Naive B cell (primary cell): Measurements from ENCODE around the gene NPHP3. TPM values are rescaled to one million over a fixed set of nuclear protein-coding genes. Genes with fewer than 3 reads are reported as not detected.
"Not testable (repeated sequence)": the region's sequence is repeated elsewhere in the genome, so short reads cannot be mapped to it uniquely, and the experiment has no call there.

Experiments used
- ATAC-seq, 2 donors: fragments of 150-1000 bp; cut with Tn5 transposase; 2 replicates each; pipeline ENCODE4 v1.10.0; 2021; ENCODE audit warnings: low read depth in 2 of 2, mild to moderate bottlenecking in 2 of 2, moderate library complexity in 2 of 2
- DNase-seq: peaks from one replicate; pipeline ENCODE4 v3.0.0; 2022
- H3K27ac Mint-ChIP-seq, 6 donors: one replicate each; pipeline ENCODE4 v1.8.0; 2020 to 2022; ENCODE audit warnings: mild to moderate bottlenecking in 6 of 6, mixed read lengths in 6 of 6, moderate library complexity in 5 of 6, inconsistent platforms in 2 of 6
- H3K27me3 Mint-ChIP-seq, 3 donors: one replicate each; pipeline ENCODE4 v1.8.0; 2021 to 2022; ENCODE audit warnings: mixed read lengths in 3 of 3, mild to moderate bottlenecking in 1 of 3
- H3K36me3 Mint-ChIP-seq, 2 donors: one replicate each; pipeline ENCODE4 v1.8.0; 2020 to 2022; ENCODE audit warnings: mixed read lengths in 2 of 2, inconsistent platforms in 1 of 2, mild to moderate bottlenecking in 1 of 2
- H3K4me1 Mint-ChIP-seq, 3 donors: one replicate each; pipeline ENCODE4 v1.8.0; 2020 to 2022; ENCODE audit warnings: mixed read lengths in 3 of 3, inconsistent platforms in 1 of 3, mild to moderate bottlenecking in 1 of 3, moderate library complexity in 1 of 3
- H3K4me3 Mint-ChIP-seq, 8 donors: one replicate each; pipeline ENCODE4 v1.8.0; 2020 to 2022; ENCODE audit warnings: mild to moderate bottlenecking in 8 of 8, mixed read lengths in 8 of 8, moderate library complexity in 8 of 8, inconsistent platforms in 2 of 8
- H3K9me3 Mint-ChIP-seq, 7 donors: one replicate each; pipeline ENCODE4 v1.8.0; 2020 to 2022; ENCODE audit warnings: mixed read lengths in 7 of 7, mild to moderate bottlenecking in 5 of 7, inconsistent platforms in 2 of 7, moderate library complexity in 1 of 7
- polyA plus RNA-seq, 6 donors: library from polyadenylated mRNA; unstranded; fragments of 300-500 nt; fragmentation: Illumina TruSeq; gene quantifications; one replicate each; pipeline ENCODE4 v1.2.3, GENCODE V29; 2021; ENCODE audit warnings: low read depth in 6 of 6

NPHP3 gene
- 1 to 10 TPM; 1.9 to 8.3 (median 4.9) TPM for polyA plus RNA-seq

GRCh38 chr3:132722165-132723023 lies at the start of gene NPHP3:
Gene NPHP3, minus strand, starts transcription at chr3:132722409. Its CDS starts 54 bp downstream, at chr3:132722355.
- Mint-ChIP-seq H3K27ac (peak within 1 kb of the TSS; percentile 75 to 84 (median 82)), H3K4me3 (peak within 1 kb of the TSS; percentile 87 to 96 (median 92)), H3K27me3 (peaks cover 0 to 4% (median 0%) of the 10 kb centered on the region in 3 donors), H3K9me3 (no peaks in the 10 kb centered on the region), H3K4me1 (peaks cover 27 to 41% (median 41%) of the 10 kb centered on the region in 3 donors), H3K36me3 (peaks cover 0 to 8% of the 10 kb centered on the region in 2 donors)
- ATAC-seq: peak; percentile 75 to 78
- DNase-seq: peak; percentile 81

GRCh38 chr3:132758740-132759139 lies 36.5 kb upstream of the NPHP3 start:
- Mint-ChIP-seq H3K27ac (no peak overlapping the region), H3K9me3 (no peaks in the 10 kb centered on the region), H3K36me3 (no peaks in the 10 kb centered on the region), H3K27me3 (peaks cover 11 to 19% (median 15%) of the 10 kb centered on the region in 3 donors), H3K4me3 (no peak overlapping the region), H3K4me1 (no peaks in the 10 kb centered on the region)
- DNase-seq (no peak), ATAC-seq (no peak)

- Mint-ChIP-seq H3K36me3 (no peaks in the 10 kb centered on the region), H3K4me3 (peak overlapping the region in 1 of 8 donors; percentile 37), H3K4me1 (no peaks in the 10 kb centered on the region), H3K27me3 (peaks cover 15 to 19% (median 15%) of the 10 kb centered on the region in 3 donors), H3K27ac (no peak overlapping the region), H3K9me3 (no peaks in the 10 kb centered on the region)
- no peak for ATAC-seq
- DNase-seq: no peak
Observed at GRCh38 chr3:132756108-132756650, 34.0 kb upstream of the NPHP3 start.

GRCh38 chr3:132753946-132754345 lies 31.7 kb upstream of the NPHP3 start:
- H3K9me3 Mint-ChIP-seq: no peaks in the 10 kb centered on the region
- peaks cover 18 to 35% (median 29%) of the 10 kb centered on the region in 3 donors for H3K27me3 Mint-ChIP-seq
- H3K27ac Mint-ChIP-seq: no peak overlapping the region
- H3K4me3 Mint-ChIP-seq: no peak overlapping the region
- ATAC-seq (no peak), DNase-seq (no peak)
- H3K36me3 Mint-ChIP-seq: no peaks in the 10 kb centered on the region
- no peaks in the 10 kb centered on the region for H3K4me1 Mint-ChIP-seq

GRCh38 chr3:132749786-132750185 lies 27.6 kb upstream of the NPHP3 start:
- Mint-ChIP-seq H3K27ac (no peak overlapping the region), H3K27me3 (peaks cover 18 to 49% (median 29%) of the 10 kb centered on the region in 3 donors), H3K9me3 (no peaks in the 10 kb centered on the region), H3K4me3 (no peak overlapping the region), H3K4me1 (no peaks in the 10 kb centered on the region), H3K36me3 (no peaks in the 10 kb centered on the region)
- ATAC-seq (no peak), DNase-seq (no peak)

GRCh38 chr3:132746720-132747119 lies 24.5 kb upstream of the NPHP3 start:
- not testable (repeated sequence) for H3K9me3 Mint-ChIP-seq, H3K36me3 Mint-ChIP-seq, H3K27ac Mint-ChIP-seq, DNase-seq, H3K4me1 Mint-ChIP-seq, ATAC-seq, H3K4me3 Mint-ChIP-seq
- peaks cover 22 to 70% (median 52%) of the 10 kb centered on the region in 3 donors for H3K27me3 Mint-ChIP-seq

- ATAC-seq: no peak
- Mint-ChIP-seq H3K4me3 (no peak overlapping the region), H3K27ac (no peak overlapping the region), H3K27me3 (peaks cover 25 to 51% (median 42%) of the 10 kb centered on the region in 3 donors), H3K4me1 (no peaks in the 10 kb centered on the region), H3K36me3 (no peaks in the 10 kb centered on the region), H3K9me3 (peaks cover 0 to 10% (median 4%) of the 10 kb centered on the region in 7 donors)
- DNase-seq: no peak
Observed at GRCh38 chr3:132738314-132738713, 16.1 kb upstream of the NPHP3 start.

- no peak for ATAC-seq
- DNase-seq: no peak
- no peak overlapping the region for H3K27ac Mint-ChIP-seq
- no peaks in the 10 kb centered on the region for H3K4me1 Mint-ChIP-seq
- no peaks in the 10 kb centered on the region for H3K9me3 Mint-ChIP-seq
- H3K36me3 Mint-ChIP-seq: no peaks in the 10 kb centered on the region
- H3K27me3 Mint-ChIP-seq: peaks cover 42 to 47% (median 45%) of the 10 kb centered on the region in 3 donors
- no peak overlapping the region for H3K4me3 Mint-ChIP-seq
Observed at GRCh38 chr3:132735589-132735988, 13.4 kb upstream of the NPHP3 start.

GRCh38 chr3:132730891-132731580 lies 8.8 kb upstream of the NPHP3 start:
- H3K27me3 Mint-ChIP-seq: peaks cover 19 to 45% (median 33%) of the 10 kb centered on the region in 3 donors
- no peak overlapping the region for H3K4me3 Mint-ChIP-seq
- H3K9me3 Mint-ChIP-seq: no peaks in the 10 kb centered on the region
- H3K36me3 Mint-ChIP-seq: no peaks in the 10 kb centered on the region
- DNase-seq (no peak), ATAC-seq (no peak)
- peaks cover 0 to 5% (median 4%) of the 10 kb centered on the region in 3 donors for H3K4me1 Mint-ChIP-seq
- H3K27ac Mint-ChIP-seq: no peak overlapping the region

GRCh38 chr3:132726341-132726823 lies 4.2 kb upstream of the NPHP3 start:
- DNase-seq: peak; percentile 67
- peak; percentile 7 for ATAC-seq
- Mint-ChIP-seq H3K27ac (peak overlapping the region in 1 of 6 donors; percentile 67), H3K27me3 (peaks cover 10 to 25% (median 16%) of the 10 kb centered on the region in 3 donors), H3K9me3 (no peaks in the 10 kb centered on the region), H3K36me3 (no peaks in the 10 kb centered on the region), H3K4me3 (peak overlapping the region in 1 of 8 donors; percentile 76), H3K4me1 (peaks cover 8 to 20% (median 16%) of the 10 kb centered on the region in 3 donors)

- H3K27ac Mint-ChIP-seq: peak overlapping the region in 5 of 6 donors; percentile 12 to 73 (median 67)
- no peak for ATAC-seq
- H3K4me3 Mint-ChIP-seq: peak overlapping the region; percentile 81 to 94 (median 92)
- no peaks in the 10 kb centered on the region for H3K9me3 Mint-ChIP-seq
- peaks cover 0 to 7% of the 10 kb centered on the region in 2 donors for H3K36me3 Mint-ChIP-seq
- DNase-seq: no peak
- H3K27me3 Mint-ChIP-seq: peaks cover 0 to 4% (median 4%) of the 10 kb centered on the region in 3 donors
- peaks cover 27 to 41% (median 41%) of the 10 kb centered on the region in 3 donors for H3K4me1 Mint-ChIP-seq
Observed at GRCh38 chr3:132723024-132723950, 1.1 kb upstream of the NPHP3 start.

- ATAC-seq: peak; percentile 15 to 17
- H3K27me3 Mint-ChIP-seq: no peaks in the 10 kb centered on the region
- peak overlapping the region; percentile 75 to 84 (median 82) for H3K27ac Mint-ChIP-seq
- DNase-seq: no peak
- peaks cover 0 to 15% of the 10 kb centered on the region in 2 donors for H3K36me3 Mint-ChIP-seq
- H3K4me3 Mint-ChIP-seq: peak overlapping the region; percentile 87 to 96 (median 92)
- peaks cover 27 to 41% (median 41%) of the 10 kb centered on the region in 3 donors for H3K4me1 Mint-ChIP-seq
- no peaks in the 10 kb centered on the region for H3K9me3 Mint-ChIP-seq
Observed at GRCh38 chr3:132721479-132722164, 587 bp downstream of the NPHP3 start.
